Measurements from ENCODE around the gene WASF1.
"Not testable (repeated sequence)": the region's sequence is repeated elsewhere in the genome, so short reads cannot be mapped to it uniquely, and the experiment has no call there.

Gene WASF1

DNA sequence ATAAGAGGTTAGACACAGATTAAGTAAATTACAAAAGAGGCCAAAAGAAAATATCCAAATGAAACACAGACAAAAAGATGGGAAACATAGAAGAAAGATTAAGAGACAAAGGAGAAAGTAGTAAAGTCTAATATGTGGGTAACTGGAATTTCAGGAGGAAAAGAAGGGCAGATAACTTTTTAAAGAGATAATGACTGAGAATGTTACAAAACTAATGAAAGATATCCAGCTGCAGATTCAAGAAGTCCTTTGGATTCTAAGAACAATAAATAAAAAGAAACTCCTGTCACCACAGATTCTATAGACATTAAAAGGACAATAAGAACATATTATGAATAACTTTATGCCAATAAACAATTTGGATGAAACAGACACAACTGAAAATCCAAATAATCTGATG, 90.1 kb downstream of the WASF1 start:
- no peak for DNase-seq (ENCODE audit: low read depth)

GRCh38 chr6:110085285-110085684, 94.2 kb downstream of the WASF1 start:
- DNase-seq (ENCODE audit: low read depth) = no peak

GRCh38 chr6:110083875-110084585, 95.4 kb downstream of the WASF1 start:
- DNase-seq (ENCODE audit: low read depth) = no peak

GRCh38 chr6:110075406-110075805, 104.1 kb downstream of the WASF1 start:
- peak; percentile 44 for DNase-seq (ENCODE audit: low read depth)

DNA sequence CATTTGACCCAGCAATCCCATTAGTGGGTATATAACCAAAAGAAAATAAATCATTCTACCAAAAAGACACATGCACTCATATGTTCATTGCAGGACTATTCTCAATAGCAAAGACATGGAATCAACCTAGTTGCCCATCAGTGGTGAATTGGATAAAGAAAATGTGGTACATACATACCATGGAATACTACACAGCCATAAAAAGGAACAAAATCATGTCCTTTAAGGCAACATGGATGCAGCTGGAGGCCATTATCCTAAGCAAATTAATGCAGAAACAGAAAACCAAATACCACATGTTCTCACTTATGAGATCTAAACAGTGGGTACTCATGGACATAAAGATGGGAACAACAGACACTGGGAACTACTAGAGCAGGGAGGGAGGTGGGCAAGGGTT, 106.0 kb downstream of the WASF1 start:
- not testable (repeated sequence) for DNase-seq (ENCODE audit: low read depth)

DNA sequence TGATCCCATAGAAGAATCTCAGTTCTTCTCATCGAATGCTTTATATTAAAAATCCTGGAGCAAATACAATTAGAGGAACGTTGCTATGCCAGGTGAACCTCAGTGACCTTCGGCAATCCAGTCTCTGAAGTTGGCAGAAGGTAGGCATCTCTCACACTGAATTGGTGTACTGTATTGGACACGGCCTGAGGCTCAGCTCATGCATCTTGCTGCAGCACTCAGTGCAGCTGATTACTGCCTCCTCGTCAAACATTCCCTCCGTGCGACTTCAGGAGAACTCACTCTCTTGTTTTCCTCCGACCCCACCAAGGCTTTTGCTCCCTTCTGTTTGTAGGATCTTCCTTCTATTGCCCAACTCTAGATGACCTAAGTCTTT, 110.9 kb downstream of the WASF1 start:
- no peak for DNase-seq (ENCODE audit: low read depth)

DNA sequence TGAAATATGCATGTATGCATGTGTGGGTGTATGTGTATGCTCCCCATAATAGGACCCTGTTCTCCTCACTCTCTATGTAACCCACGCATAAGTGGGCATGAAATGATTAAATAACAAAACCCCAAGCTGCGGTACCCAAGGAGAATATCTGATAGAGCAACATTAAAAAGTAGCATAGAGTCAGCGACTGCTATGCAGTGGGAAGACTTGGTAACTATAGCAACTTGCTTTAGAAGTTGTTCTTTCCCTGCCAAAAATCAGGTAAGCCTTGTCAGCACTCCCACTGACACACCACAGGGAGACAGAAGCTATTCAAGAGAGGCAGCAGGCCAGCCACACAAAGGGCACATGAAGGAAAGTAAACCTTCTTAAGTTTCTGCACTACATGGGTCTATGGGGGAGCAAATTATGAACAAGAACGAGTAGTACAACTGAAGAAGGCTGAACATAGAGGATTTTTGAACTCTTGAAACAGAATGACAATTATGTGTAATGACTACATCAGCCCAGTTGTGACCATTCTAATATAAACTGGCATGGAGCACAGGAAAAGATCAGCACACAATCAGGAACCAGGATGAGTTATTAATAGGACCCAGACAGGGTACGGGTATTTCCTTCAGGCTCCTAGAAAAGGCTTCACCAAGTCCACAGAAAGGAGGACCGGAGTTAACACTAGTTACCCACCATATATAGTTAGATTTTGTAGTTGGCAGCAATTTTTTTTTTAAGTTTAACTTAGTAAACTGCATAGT, 111.5 kb downstream of the WASF1 start:
- DNase-seq (ENCODE audit: low read depth) = no peak

- DNase-seq (ENCODE audit: low read depth) = no peak
Observed at GRCh38 chr6:110064744-110065524, 114.5 kb downstream of the WASF1 start.

DNA sequence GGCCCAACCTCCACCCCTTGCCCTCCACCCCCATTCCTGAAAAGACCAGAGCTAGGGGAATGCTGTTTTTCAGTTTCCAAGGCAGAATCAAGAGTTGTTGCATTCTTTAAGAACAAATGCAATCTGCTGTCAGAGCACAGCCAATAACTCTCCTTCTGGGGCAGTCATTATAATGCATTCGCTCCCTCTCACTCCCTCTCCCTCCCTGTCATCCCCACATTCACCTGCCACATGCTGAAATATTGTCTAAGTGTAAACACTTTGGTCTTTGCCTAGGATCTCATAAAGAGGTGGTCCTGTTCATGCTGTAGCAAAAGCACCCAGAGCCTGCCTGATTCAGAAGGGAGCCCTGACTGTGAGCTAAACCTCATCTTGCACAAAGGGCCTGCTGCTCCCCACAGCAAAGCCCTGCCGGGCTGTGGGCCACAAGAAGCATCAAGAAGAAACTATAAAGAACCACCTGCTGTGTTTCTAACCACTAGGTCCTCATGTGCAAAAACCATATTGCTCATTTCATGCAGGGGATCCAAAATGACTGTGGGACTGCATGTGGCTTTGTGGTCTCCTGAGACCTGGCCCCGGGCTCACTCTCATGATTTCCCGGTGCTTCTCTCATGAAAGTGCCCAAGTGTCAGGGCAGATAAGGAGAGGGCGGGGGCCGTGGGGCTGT, 115.7 kb downstream of the WASF1 start:
- no peak for DNase-seq (ENCODE audit: low read depth)

- no peak for DNase-seq (ENCODE audit: low read depth)
Observed at GRCh38 chr6:110055387-110055735, 124.1 kb downstream of the WASF1 start.

GRCh38 chr6:110054664-110055386, 124.6 kb downstream of the WASF1 start:
- DNase-seq (ENCODE audit: low read depth) = no peak

GRCh38 chr6:110053395-110054240, 125.9 kb downstream of the WASF1 start:
- peak; percentile 26 for DNase-seq (ENCODE audit: low read depth)

- no peak for DNase-seq (ENCODE audit: low read depth)
Observed at GRCh38 chr6:110050440-110050813, 129.0 kb downstream of the WASF1 start.
